ENCODE measurements around the gene CIRBP. TPM values are rescaled to one million over a fixed set of nuclear protein-coding genes. Genes with fewer than 3 reads are reported as not detected.

Gene CIRBP
- total RNA-seq, 1 donor from 2014 or later = 184 TPM

DNA sequence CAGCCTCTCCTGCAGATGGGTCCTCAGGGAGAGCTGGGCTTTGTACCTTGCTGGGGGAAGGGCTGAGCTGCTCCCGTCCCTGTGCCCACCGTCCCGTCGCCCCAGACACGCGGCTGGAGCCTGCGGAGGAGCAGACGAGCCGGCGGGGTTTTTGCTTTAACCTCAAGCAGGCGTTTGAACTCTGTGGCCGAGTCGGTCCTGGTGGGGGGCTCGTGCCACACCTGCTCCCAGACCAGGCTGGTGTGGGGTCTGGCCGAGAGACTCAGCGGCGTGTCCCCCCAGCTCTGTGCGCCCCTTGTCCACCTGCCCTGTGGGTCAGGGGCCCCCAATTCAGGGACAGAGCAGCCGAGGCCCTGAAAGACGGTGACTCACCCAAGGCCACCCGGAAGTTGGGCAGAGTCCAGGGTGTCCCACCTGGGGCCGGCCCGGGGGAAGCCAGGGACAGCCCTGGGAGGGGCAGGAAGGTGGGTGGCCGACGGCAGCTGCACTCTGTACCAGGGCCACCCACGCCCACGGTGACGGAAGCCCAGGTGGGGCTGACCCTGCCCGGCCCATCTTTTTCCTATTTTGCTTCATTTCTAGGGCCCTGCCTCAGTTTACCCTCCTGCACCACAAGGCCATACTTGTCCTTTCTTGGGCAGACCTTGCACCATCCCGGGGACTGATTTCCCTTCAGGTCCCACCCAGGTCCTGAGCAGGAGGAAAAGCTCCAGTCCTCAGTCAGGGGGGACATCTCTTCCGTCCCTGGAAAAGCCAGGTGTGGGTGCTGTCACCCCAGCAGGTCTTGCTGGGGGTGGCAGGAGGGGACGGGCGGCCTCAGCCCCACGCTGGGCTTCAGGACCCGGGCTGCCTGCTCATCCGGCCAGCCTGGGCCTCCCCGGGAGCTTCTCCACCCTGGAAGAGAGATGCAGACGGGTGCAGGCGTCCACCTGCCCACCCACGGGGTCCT is 21.8 kb downstream of the CIRBP start:
- Histone ChIP-seq H2AFZ (ENCODE audit: low read depth, low read length) (no peak overlapping the region), H3K4me1 (ENCODE audit: insufficient read depth, low read length) (peaks cover 2% of the 10 kb centered on the region), H3K9me3 (ENCODE audit: insufficient read depth, low read depth, low read length) (no peaks in the 10 kb centered on the region), H3K4me2 (ENCODE audit: low read length) (no peak overlapping the region), H3K4me3 (ENCODE audit: insufficient read depth, low read depth, low read length) (no peak overlapping the region), H3K36me3 (ENCODE audit: insufficient read depth, low read length) (no peaks in the 10 kb centered on the region), H3K79me2 (ENCODE audit: insufficient read depth, low read length) (no peaks in the 10 kb centered on the region), H3K27me3 (ENCODE audit: insufficient read depth, low read length) (peaks cover 10% of the 10 kb centered on the region), H3K9ac (ENCODE audit: low read length) (no peak overlapping the region), H4K20me1 (ENCODE audit: insufficient read depth, low read length) (peaks cover 6% of the 10 kb centered on the region), H3K27ac (ENCODE audit: low read depth, low read length) (no peak overlapping the region)
- TF ChIP-seq, protein P1, sequence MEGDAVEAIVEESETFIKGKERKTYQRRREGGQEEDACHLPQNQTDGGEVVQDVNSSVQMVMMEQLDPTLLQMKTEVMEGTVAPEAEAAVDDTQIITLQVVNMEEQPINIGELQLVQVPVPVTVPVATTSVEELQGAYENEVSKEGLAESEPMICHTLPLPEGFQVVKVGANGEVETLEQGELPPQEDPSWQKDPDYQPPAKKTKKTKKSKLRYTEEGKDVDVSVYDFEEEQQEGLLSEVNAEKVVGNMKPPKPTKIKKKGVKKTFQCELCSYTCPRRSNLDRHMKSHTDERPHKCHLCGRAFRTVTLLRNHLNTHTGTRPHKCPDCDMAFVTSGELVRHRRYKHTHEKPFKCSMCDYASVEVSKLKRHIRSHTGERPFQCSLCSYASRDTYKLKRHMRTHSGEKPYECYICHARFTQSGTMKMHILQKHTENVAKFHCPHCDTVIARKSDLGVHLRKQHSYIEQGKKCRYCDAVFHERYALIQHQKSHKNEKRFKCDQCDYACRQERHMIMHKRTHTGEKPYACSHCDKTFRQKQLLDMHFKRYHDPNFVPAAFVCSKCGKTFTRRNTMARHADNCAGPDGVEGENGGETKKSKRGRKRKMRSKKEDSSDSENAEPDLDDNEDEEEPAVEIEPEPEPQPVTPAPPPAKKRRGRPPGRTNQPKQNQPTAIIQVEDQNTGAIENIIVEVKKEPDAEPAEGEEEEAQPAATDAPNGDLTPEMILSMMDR (IDR thresholded peaks at IDR 0.05; ENCODE audit: insufficient read depth, low read depth, low read length) = no peak
- no peak for TF ChIP-seq EZH2 (IDR thresholded peaks at IDR 0.05; ENCODE audit: insufficient read depth, low read length)
- Mint-ChIP-seq H3K4me3 (ENCODE audit: unreplicated experiment) (no peak overlapping the region), H3K27me3 (ENCODE audit: low read depth, unreplicated experiment) (peaks cover 6% of the 10 kb centered on the region), H3K27ac (ENCODE audit: unreplicated experiment) (no peak overlapping the region), H3K4me1 (ENCODE audit: low read depth, unreplicated experiment) (no peaks in the 10 kb centered on the region), H3K9me3 (ENCODE audit: unreplicated experiment) (no peaks in the 10 kb centered on the region), H3K36me3 (ENCODE audit: low read depth, unreplicated experiment) (no peaks in the 10 kb centered on the region)
- DNase-seq (ENCODE audit: low read depth) (no peak), FAIRE-seq (no peak)

DNA sequence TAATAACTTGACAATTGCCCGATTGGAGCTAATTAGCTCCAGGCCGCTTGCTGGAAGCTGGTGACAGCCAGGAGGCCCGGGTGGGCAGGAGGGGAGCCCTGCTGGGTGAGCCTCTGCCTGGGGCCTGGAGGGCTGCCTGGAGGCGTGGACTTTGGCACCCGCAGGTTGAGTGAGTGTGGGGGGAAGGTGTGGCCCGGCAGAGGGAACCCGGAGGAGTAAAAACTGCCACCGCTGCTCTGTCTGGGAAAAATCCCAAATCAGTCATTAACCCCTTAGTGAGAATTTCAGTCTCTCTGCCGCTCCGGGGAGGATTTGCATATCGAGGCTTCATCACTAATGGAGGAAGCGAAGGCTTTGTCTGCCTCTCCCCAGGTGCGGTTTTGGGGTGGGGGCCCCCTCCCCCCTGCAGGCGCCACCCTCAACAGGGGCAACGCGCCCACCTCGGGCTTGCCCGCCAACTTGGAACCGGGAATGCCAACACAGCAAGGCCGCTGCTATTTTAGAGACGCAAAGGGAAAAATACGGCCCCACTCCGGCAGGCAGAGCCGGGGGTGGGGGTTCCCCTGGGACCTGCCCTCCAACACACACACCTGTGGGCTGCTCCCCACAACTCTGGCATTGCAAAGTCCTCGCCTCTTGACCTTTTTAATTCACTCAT is 22.8 kb downstream of the CIRBP start:
- Mint-ChIP-seq H3K4me3 (ENCODE audit: unreplicated experiment) (no peak overlapping the region), H3K27ac (ENCODE audit: unreplicated experiment) (no peak overlapping the region)
- no peak for FAIRE-seq

More for the DNA sequence above, 22.8 kb downstream of the CIRBP start:
- Histone ChIP-seq H3K4me3 (ENCODE audit: insufficient read depth, low read depth, low read length) (no peak overlapping the region), H3K4me2 (ENCODE audit: low read length) (no peak overlapping the region), H3K27me3 (ENCODE audit: insufficient read depth, low read length) (peaks cover 5% of the 10 kb centered on the region), H4K20me1 (ENCODE audit: insufficient read depth, low read length) (peaks cover 6% of the 10 kb centered on the region), H3K9ac (ENCODE audit: low read length) (no peak overlapping the region), H3K27ac (ENCODE audit: low read depth, low read length) (no peak overlapping the region), H3K36me3 (ENCODE audit: insufficient read depth, low read length) (no peaks in the 10 kb centered on the region), H3K79me2 (ENCODE audit: insufficient read depth, low read length) (no peaks in the 10 kb centered on the region), H3K4me1 (ENCODE audit: insufficient read depth, low read length) (peaks cover 2% of the 10 kb centered on the region), H2AFZ (ENCODE audit: low read depth, low read length) (no peak overlapping the region), H3K9me3 (ENCODE audit: insufficient read depth, low read depth, low read length) (no peaks in the 10 kb centered on the region)
- no peak for TF ChIP-seq EZH2 (IDR thresholded peaks at IDR 0.05; ENCODE audit: insufficient read depth, low read length)
- TF ChIP-seq, protein P1 (IDR thresholded peaks at IDR 0.05; ENCODE audit: insufficient read depth, low read depth, low read length) = no peak
- DNase-seq (ENCODE audit: low read depth) = no peak
- no peaks in the 10 kb centered on the region for H3K9me3 Mint-ChIP-seq (ENCODE audit: unreplicated experiment)
- no peaks in the 10 kb centered on the region for H3K4me1 Mint-ChIP-seq (ENCODE audit: low read depth, unreplicated experiment)
- H3K36me3 Mint-ChIP-seq (ENCODE audit: low read depth, unreplicated experiment) = no peaks in the 10 kb centered on the region
- peaks cover 6% of the 10 kb centered on the region for H3K27me3 Mint-ChIP-seq (ENCODE audit: low read depth, unreplicated experiment)

Data from astrocyte (in vitro differentiated cells and primary cell).